GM12891 (cell line): ENCODE measurements around the gene GHR.
"Not testable (repeated sequence)": the region's sequence is repeated elsewhere in the genome, so short reads cannot be mapped to it uniquely, and the experiment has no call there.

Experiments used
- DNase-seq: peaks from one replicate; pipeline ENCODE4 v3.0.0; 2011; ENCODE audit warnings: low spot score; ENCODE audit not compliant: insufficient read length
- FAIRE-seq: peaks from 2 replicates; lab custom pipeline; 2011; peaks lifted over from hg19 to GRCh38; lab: Jason Lieb, UNC
- PAX5 ChIP-seq: IDR thresholded peaks from 2 replicates; pipeline ENCODE4 v1.6.1; 2011; ENCODE audit warnings: low read length, moderate library complexity, mild to moderate bottlenecking; ENCODE audit not compliant: insufficient read depth, severe bottlenecking
- POLR2A ChIP-seq: IDR thresholded peaks from 2 replicates; pipeline ENCODE4 v1.6.1; 2011; ENCODE audit warnings: low read depth, low read length, control low read depth
- POLR2AphosphoS5 ChIP-seq: IDR thresholded peaks from 2 replicates; pipeline ENCODE4 v1.6.1; 2011; ENCODE audit warnings: low read depth, low read length, control low read depth
- POU2F2 ChIP-seq: IDR thresholded peaks from 2 replicates; pipeline ENCODE4 v1.6.1; 2011; ENCODE audit warnings: low read depth, mild to moderate bottlenecking, control low read depth, low read length, moderate library complexity
- SPI1 ChIP-seq: IDR thresholded peaks from 2 replicates; pipeline ENCODE4 v1.6.1; 2011; ENCODE audit warnings: low read depth, low read length, control low read depth
- TAF1 ChIP-seq: IDR thresholded peaks from 2 replicates; pipeline ENCODE4 v1.6.1; 2011; ENCODE audit warnings: low read depth, low read length, control low read depth

The GHR gene

GRCh38 chr5:42648036-42648435, 224.8 kb downstream of the GHR start:
- DNase-seq (no peak), FAIRE-seq (no peak)
- no peak for TF ChIP-seq TAF1
- no peak for TF ChIP-seq POU2F2
- TF ChIP-seq PAX5 = no peak
- TF ChIP-seq POLR2AphosphoS5 = no peak
- TF ChIP-seq POLR2A = no peak
- no peak for TF ChIP-seq SPI1

- no peak for FAIRE-seq
- no peak for DNase-seq
- no peak for TF ChIP-seq TAF1
- TF ChIP-seq POU2F2 = no peak
- no peak for TF ChIP-seq PAX5
- TF ChIP-seq POLR2AphosphoS5 = no peak
- TF ChIP-seq POLR2A = no peak
- TF ChIP-seq SPI1 = no peak
Measured at GRCh38 chr5:42648915-42649314, 225.7 kb downstream of the GHR start.

GRCh38 chr5:42650084-42650483, 226.8 kb downstream of the GHR start:
- no peak for FAIRE-seq
- no peak for DNase-seq
- TF ChIP-seq PAX5 (no peak), POLR2AphosphoS5 (no peak), POU2F2 (no peak), TAF1 (no peak), POLR2A (no peak), SPI1 (no peak)

GRCh38 chr5:42653705-42654104, 230.5 kb downstream of the GHR start:
- TF ChIP-seq POLR2A (no peak), POLR2AphosphoS5 (no peak), SPI1 (no peak), PAX5 (no peak), POU2F2 (no peak), TAF1 (no peak)
- DNase-seq = no peak
- no peak for FAIRE-seq

- FAIRE-seq = no peak
- TF ChIP-seq POU2F2 (no peak), PAX5 (no peak)
- DNase-seq = no peak
Measured at GRCh38 chr5:42654645-42655044, 231.4 kb downstream of the GHR start.

- TF ChIP-seq SPI1 = no peak
- TF ChIP-seq TAF1 = no peak
- TF ChIP-seq POU2F2 = no peak
- no peak for TF ChIP-seq POLR2AphosphoS5
- TF ChIP-seq POLR2A = no peak
- TF ChIP-seq PAX5 = no peak
- no peak for FAIRE-seq
- DNase-seq = no peak
Measured at GRCh38 chr5:42655982-42656650, 232.9 kb downstream of the GHR start.

GRCh38 chr5:42656651-42657015, 233.4 kb downstream of the GHR start:
- DNase-seq (no peak), FAIRE-seq (no peak)
- TF ChIP-seq SPI1 = no peak
- TF ChIP-seq TAF1 = no peak
- TF ChIP-seq POU2F2 = no peak
- TF ChIP-seq POLR2A = no peak
- TF ChIP-seq POLR2AphosphoS5 = no peak
- no peak for TF ChIP-seq PAX5

GRCh38 chr5:42659869-42660268, 236.6 kb downstream of the GHR start:
- FAIRE-seq, DNase-seq: not testable (repeated sequence)

- DNase-seq (no peak), FAIRE-seq (no peak)
- TF ChIP-seq SPI1 = no peak
- no peak for TF ChIP-seq POU2F2
- no peak for TF ChIP-seq POLR2AphosphoS5
Measured at GRCh38 chr5:42665857-42666256, 242.6 kb downstream of the GHR start.

GRCh38 chr5:42666869-42667268, 243.6 kb downstream of the GHR start:
- DNase-seq = no peak
- FAIRE-seq = no peak
- no peak for TF ChIP-seq PAX5
- no peak for TF ChIP-seq TAF1
- no peak for TF ChIP-seq POLR2AphosphoS5
- TF ChIP-seq POLR2A = no peak

- FAIRE-seq = no peak
- DNase-seq = no peak
- TF ChIP-seq SPI1 = no peak
- no peak for TF ChIP-seq POLR2A
- no peak for TF ChIP-seq PAX5
- TF ChIP-seq TAF1 = no peak
- TF ChIP-seq POU2F2 = no peak
- no peak for TF ChIP-seq POLR2AphosphoS5
Measured at GRCh38 chr5:42668254-42668653, 245.0 kb downstream of the GHR start.
